H9 (cell line): ENCODE measurements around the gene SEMA7A. TPM values are rescaled to one million over a fixed set of nuclear protein-coding genes. Genes with fewer than 3 reads are reported as not detected.

Experiments
- DNase-seq: peaks from one replicate; pipeline ENCODE4 v3.0.0-alpha.2; 2017
- H2AFZ ChIP-seq: one replicate; pipeline ENCODE4 v1.6.1; 2013; ENCODE audit warnings: mild to moderate bottlenecking, low read length, control low read depth, moderate library complexity
- H2AK5ac ChIP-seq: 2 replicates; pipeline ENCODE4 v1.6.1; 2013; ENCODE audit warnings: low read length, control low read depth, mixed read lengths; ENCODE audit not compliant: insufficient read length
- H2BK120ac ChIP-seq: one replicate; pipeline ENCODE4 v1.6.1; 2013; ENCODE audit warnings: low read depth, mild to moderate bottlenecking, low read length, control low read depth, inconsistent platforms; ENCODE audit not compliant: poor library complexity, severe bottlenecking
- H2BK12ac ChIP-seq: 2 replicates; pipeline ENCODE4 v1.6.1; 2013; ENCODE audit warnings: low read length, control low read depth, mixed read lengths, low read depth; ENCODE audit not compliant: insufficient read length
- H2BK15ac ChIP-seq: 2 replicates; pipeline ENCODE4 v1.6.1; 2013; ENCODE audit warnings: low read depth, low read length, control low read depth
- H2BK20ac ChIP-seq: one replicate; pipeline ENCODE4 v1.6.1; 2013; ENCODE audit warnings: low read depth, mild to moderate bottlenecking, low read length, control low read depth, inconsistent platforms; ENCODE audit not compliant: poor library complexity, severe bottlenecking
- H2BK5ac ChIP-seq: 2 replicates; pipeline ENCODE4 v1.6.1; 2013; ENCODE audit warnings: low read length, control low read depth, mixed read lengths; ENCODE audit not compliant: insufficient read length
- H3K14ac ChIP-seq: 2 replicates; pipeline ENCODE4 v1.6.1; 2013; ENCODE audit warnings: low read length, control low read depth; ENCODE audit not compliant: insufficient read depth
- H3K18ac ChIP-seq: 2 replicates; pipeline ENCODE4 v1.6.1; 2013; ENCODE audit warnings: low read depth, mild to moderate bottlenecking, mixed read lengths, low read length, control low read depth; ENCODE audit not compliant: insufficient read length
- H3K23ac ChIP-seq: 2 replicates; pipeline ENCODE4 v1.6.1; 2013; ENCODE audit warnings: low read length, control low read depth, mixed read lengths, low read depth; ENCODE audit not compliant: insufficient read length
- H3K23me2 ChIP-seq: 2 replicates; pipeline ENCODE4 v1.6.1; 2013; ENCODE audit warnings: low read depth, mild to moderate bottlenecking, mixed read lengths, low read length, control low read depth; ENCODE audit not compliant: insufficient read length, poor library complexity, severe bottlenecking
- H3K27ac ChIP-seq: 2 replicates; pipeline ENCODE4 v1.5.1; 2013; ENCODE audit warnings: low read length, control low read depth, mixed read lengths, low read depth; ENCODE audit not compliant: insufficient read length
- H3K27me3 ChIP-seq: 2 replicates; pipeline ENCODE4 v1.6.1; 2013; ENCODE audit warnings: low read length, control low read depth, inconsistent platforms; ENCODE audit not compliant: insufficient read depth
- H3K4ac ChIP-seq: 2 replicates; pipeline ENCODE4 v1.6.1; 2013; ENCODE audit warnings: low read depth, mild to moderate bottlenecking, control low read depth, inconsistent platforms, low read length, moderate library complexity
- H3K4me1 ChIP-seq: 2 replicates; pipeline ENCODE4 v1.6.1; 2013; ENCODE audit warnings: low read length, control low read depth, inconsistent platforms; ENCODE audit not compliant: insufficient read depth
- H3K4me2 ChIP-seq: 2 replicates; pipeline ENCODE4 v1.6.1; 2013; ENCODE audit warnings: low read length, control low read depth, mixed read lengths; ENCODE audit not compliant: insufficient read length, insufficient read depth
- H3K56ac ChIP-seq: 2 replicates; pipeline ENCODE4 v1.6.1; 2013; ENCODE audit warnings: low read depth, mild to moderate bottlenecking, mixed read lengths, low read length, control low read depth; ENCODE audit not compliant: insufficient read length
- H3K79me1 ChIP-seq: 2 replicates; pipeline ENCODE4 v1.6.1; 2013; ENCODE audit warnings: low read depth, mild to moderate bottlenecking, moderate library complexity, low read length, control low read depth, inconsistent platforms; ENCODE audit not compliant: insufficient read depth, poor library complexity, severe bottlenecking
- H3K79me2 ChIP-seq: 2 replicates; pipeline ENCODE4 v1.6.1; 2013; ENCODE audit warnings: low read length, control low read depth, inconsistent platforms; ENCODE audit not compliant: insufficient read depth
- H3K9ac ChIP-seq: 2 replicates; pipeline ENCODE4 v1.6.1; 2013; ENCODE audit warnings: low read length, control low read depth, mixed read lengths; ENCODE audit not compliant: insufficient read length; ENCODE audit errors: extremely low read depth
- H3K9me3 ChIP-seq: one replicate; pipeline ENCODE4 v1.6.1; 2013; ENCODE audit warnings: low read depth, low read length, inconsistent platforms; ENCODE audit not compliant: control insufficient read depth
- H3T11ph ChIP-seq: one replicate; pipeline ENCODE4 v1.6.1; 2013; ENCODE audit warnings: mild to moderate bottlenecking, low read length, control low read depth, inconsistent platforms
- H4K20me1 ChIP-seq: one replicate; pipeline ENCODE4 v1.6.1; 2013; ENCODE audit not compliant: control insufficient read depth, insufficient read length, insufficient read depth
- H4K5ac ChIP-seq: 2 replicates; pipeline ENCODE4 v1.6.1; 2013; ENCODE audit warnings: low read depth, mild to moderate bottlenecking, mixed read lengths, low read length, control low read depth; ENCODE audit not compliant: insufficient read length
- H4K8ac ChIP-seq: replicated peaks from 2 replicates; pipeline ENCODE4 v1.6.1; 2013; ENCODE audit warnings: low read length, control low read depth, mixed read lengths, low read depth; ENCODE audit not compliant: insufficient read length
- H4K91ac ChIP-seq: 2 replicates; pipeline ENCODE4 v1.6.1; 2013; ENCODE audit warnings: low read depth, mild to moderate bottlenecking, moderate library complexity, mixed read lengths, low read length, control low read depth; ENCODE audit not compliant: insufficient read length
- H3K27ac Mint-ChIP-seq, 3 experiments: 2 replicates in 2 of 3; 3 replicates in 1 of 3; pipeline ENCODE4 v1.8.0; 2020 to 2021; ENCODE audit warnings: mixed read lengths in 3 of 3, mild to moderate bottlenecking in 1 of 3, moderate library complexity in 1 of 3
- H3K27me3 Mint-ChIP-seq: 2 replicates; pipeline ENCODE4 v1.8.0; 2021; ENCODE audit warnings: low read depth, mild to moderate bottlenecking, moderate library complexity, mixed read lengths
- H3K36me3 Mint-ChIP-seq, 3 experiments: 2 replicates in 2 of 3; 3 replicates in 1 of 3; pipeline ENCODE4 v1.8.0; 2020 to 2021; ENCODE audit warnings: low read depth in 3 of 3, mixed read lengths in 3 of 3; ENCODE audit not compliant: insufficient read depth in 1 of 3
- H3K4me1 Mint-ChIP-seq, 2 experiments: 2 replicates each; pipeline ENCODE4 v1.8.0; 2020; ENCODE audit warnings: mixed read lengths in 2 of 2
- H3K4me3 Mint-ChIP-seq, 2 experiments: 2 replicates in 1 of 2; 3 replicates in 1 of 2; pipeline ENCODE4 v1.8.0; 2020 to 2021; ENCODE audit warnings: mild to moderate bottlenecking in 2 of 2, mixed read lengths in 2 of 2, moderate library complexity in 1 of 2
- H3K9me3 Mint-ChIP-seq, 2 experiments: 2 replicates in 1 of 2; 3 replicates in 1 of 2; pipeline ENCODE4 v1.8.0; 2020; ENCODE audit warnings: mild to moderate bottlenecking in 2 of 2, mixed read lengths in 2 of 2, moderate library complexity in 1 of 2
- WGBS: extraction: QIAGEN DNeasy Blood & Tissue Kit; methylation state at CpG from one replicate; pipeline ENCODE4 v1.1.7; 2013; ENCODE audit warnings: missing lambda C conversion rate, low lambda C conversion rate, mixed read lengths; ENCODE audit not compliant: insufficient read length; ENCODE audit errors: extremely low coverage; 5-methylcytosine and 5-hydroxymethylcytosine counted together
- total RNA-seq: library from RNA; stranded (reverse); gene quantifications from 2 replicates; pipeline ENCODE4 v1.2.1, GENCODE V29; 2021
- TF ChIP-seq, protein P1 (sequence below): fragments of 200-600 bp; sonication (generic); conservative IDR thresholded peaks from 3 replicates; pipeline ENCODE4 v1.8.0; 2021; ENCODE audit warnings: antibody characterized with exemption, mild to moderate bottlenecking

The SEMA7A gene
- total RNA-seq, 1 experiment from 2014 or later = 5.7 TPM

DNA sequence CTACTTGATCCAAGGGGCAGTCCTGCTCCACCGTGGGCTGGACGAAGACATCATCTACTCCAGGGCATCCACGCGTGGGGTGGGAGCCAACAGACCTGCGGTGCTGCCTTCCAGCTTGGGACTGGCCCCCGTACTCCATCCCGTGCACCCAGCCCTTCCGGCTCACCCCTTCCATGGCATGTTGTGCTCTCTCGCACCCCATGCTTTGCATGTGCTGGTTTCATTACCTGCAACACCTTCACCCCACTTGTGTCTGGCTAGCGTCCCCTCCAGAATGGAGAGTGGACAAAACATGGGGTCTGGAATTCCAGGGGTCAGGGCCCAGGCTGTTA, 30.2 kb downstream of the SEMA7A start:
- H3K4me2 ChIP-seq = no peak overlapping the region
- no peaks in the 10 kb centered on the region for H3K9me3 Mint-ChIP-seq
- no peak overlapping the region for H3K27ac ChIP-seq
- no peaks in the 10 kb centered on the region for H3K27me3 ChIP-seq
- no peaks in the 10 kb centered on the region for H3K79me1 ChIP-seq
- no peak overlapping the region for H2BK5ac ChIP-seq
- H3K4me1 ChIP-seq = peaks cover 5% of the 10 kb centered on the region; the same call in 1 of the 2 replicates
- H3K23ac ChIP-seq = no peak overlapping the region
- no peaks in the 10 kb centered on the region for H3K23me2 ChIP-seq
- no peak overlapping the region for H2AK5ac ChIP-seq
- no peak overlapping the region for H2BK20ac ChIP-seq
- H2BK15ac ChIP-seq = no peak overlapping the region
- no peak overlapping the region for H3K56ac ChIP-seq
- no peak for DNase-seq
- no peak overlapping the region for H4K8ac ChIP-seq
- peak overlapping the region in 1 of 3 experiments; percentile 25; a peak in 1 of 7 replicates for H3K27ac Mint-ChIP-seq
- no peak overlapping the region for H3K4me3 Mint-ChIP-seq
- no peak overlapping the region for H4K5ac ChIP-seq
- no peaks in the 10 kb centered on the region for H4K20me1 ChIP-seq
- TF ChIP-seq, protein P1, sequence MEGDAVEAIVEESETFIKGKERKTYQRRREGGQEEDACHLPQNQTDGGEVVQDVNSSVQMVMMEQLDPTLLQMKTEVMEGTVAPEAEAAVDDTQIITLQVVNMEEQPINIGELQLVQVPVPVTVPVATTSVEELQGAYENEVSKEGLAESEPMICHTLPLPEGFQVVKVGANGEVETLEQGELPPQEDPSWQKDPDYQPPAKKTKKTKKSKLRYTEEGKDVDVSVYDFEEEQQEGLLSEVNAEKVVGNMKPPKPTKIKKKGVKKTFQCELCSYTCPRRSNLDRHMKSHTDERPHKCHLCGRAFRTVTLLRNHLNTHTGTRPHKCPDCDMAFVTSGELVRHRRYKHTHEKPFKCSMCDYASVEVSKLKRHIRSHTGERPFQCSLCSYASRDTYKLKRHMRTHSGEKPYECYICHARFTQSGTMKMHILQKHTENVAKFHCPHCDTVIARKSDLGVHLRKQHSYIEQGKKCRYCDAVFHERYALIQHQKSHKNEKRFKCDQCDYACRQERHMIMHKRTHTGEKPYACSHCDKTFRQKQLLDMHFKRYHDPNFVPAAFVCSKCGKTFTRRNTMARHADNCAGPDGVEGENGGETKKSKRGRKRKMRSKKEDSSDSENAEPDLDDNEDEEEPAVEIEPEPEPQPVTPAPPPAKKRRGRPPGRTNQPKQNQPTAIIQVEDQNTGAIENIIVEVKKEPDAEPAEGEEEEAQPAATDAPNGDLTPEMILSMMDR = no peak
- H2BK120ac ChIP-seq = no peak overlapping the region
- no peaks in the 10 kb centered on the region; the same call in 1 of the 2 replicates for H3K27me3 Mint-ChIP-seq
- H2AFZ ChIP-seq = no peak overlapping the region
- no peak overlapping the region for H2BK12ac ChIP-seq
- H3K9me3 ChIP-seq = no peaks in the 10 kb centered on the region
- no peak overlapping the region for H3T11ph ChIP-seq
- no peaks in the 10 kb centered on the region for H3K36me3 Mint-ChIP-seq
- H3K14ac ChIP-seq = no peak overlapping the region
- H3K18ac ChIP-seq = no peak overlapping the region
- H3K4ac ChIP-seq = no peak overlapping the region
- WGBS = no CpG with 5 or more reads among the region's 10 CpGs
- H3K79me2 ChIP-seq = no peaks in the 10 kb centered on the region
- no peak overlapping the region for H4K91ac ChIP-seq
- H3K9ac ChIP-seq = no peak overlapping the region
- H3K4me1 Mint-ChIP-seq = peaks cover 19 to 40% of the 10 kb centered on the region in 2 experiments
